Measurements from ENCODE around the gene FAM20C.
"Not testable (repeated sequence)": the region's sequence is repeated elsewhere in the genome, so short reads cannot be mapped to it uniquely, and the experiment has no call there.

FAM20C gene

DNA sequence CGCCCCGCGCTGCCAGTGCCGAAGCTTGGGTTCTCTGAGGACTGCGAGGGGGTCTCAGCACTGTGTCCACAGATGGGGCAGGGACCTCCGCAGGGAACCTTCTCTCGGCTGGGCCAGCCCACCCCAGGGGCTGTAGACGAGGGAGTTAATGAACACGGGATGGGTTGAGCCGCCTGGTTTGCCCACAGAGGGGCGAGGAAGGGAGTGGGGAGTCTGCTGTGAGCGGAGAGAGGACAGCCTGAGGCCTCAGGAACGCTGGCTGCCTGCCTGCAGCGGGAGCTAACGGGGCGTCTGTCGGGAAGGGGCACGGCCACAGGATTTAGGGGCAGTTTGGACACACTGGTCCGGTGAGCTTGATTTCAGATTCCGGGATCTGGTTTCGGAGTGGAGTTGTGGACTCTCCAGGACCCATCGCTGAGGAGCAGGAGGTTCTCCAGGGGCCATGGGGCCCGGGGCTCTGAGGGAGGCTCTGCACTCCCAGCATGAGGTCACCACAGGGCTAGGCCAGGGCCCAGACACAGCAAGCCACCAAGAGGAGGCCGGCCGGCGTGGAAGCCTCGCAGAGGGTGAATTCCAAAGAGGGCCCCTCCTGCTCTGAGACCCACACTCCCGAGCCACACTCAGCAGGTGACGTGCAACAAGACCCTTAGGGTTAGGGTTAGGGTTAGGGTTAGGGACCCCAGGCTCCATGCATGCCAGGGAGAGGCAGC is 19.0 kb upstream of the FAM20C start:
- no peak for DNase-seq (ENCODE audit: low read depth in 2 of 3, low spot score in 1 of 3)

DNA sequence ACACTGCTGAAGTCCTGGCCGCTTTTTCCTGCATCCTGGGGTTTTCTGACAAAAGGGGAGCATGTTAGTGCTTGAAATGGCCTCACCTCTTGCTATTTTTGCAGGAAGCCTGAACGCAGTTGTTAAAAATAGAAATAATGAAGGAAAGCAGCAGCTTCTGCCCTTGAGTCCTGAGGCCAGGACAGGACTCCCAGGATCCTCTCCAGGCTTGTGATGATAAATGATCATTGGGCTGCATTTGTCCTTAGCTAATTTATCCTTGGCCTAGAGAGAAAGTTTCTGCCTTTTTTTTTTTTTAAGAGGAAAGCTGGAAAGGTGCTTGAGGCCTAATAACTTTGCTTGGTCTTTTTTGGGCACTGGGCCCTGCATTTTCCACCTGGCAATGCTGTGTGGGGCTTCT is 17.7 kb upstream of the FAM20C start:
- no peak for DNase-seq (ENCODE audit: low read depth in 2 of 3, low spot score in 1 of 3)

DNA sequence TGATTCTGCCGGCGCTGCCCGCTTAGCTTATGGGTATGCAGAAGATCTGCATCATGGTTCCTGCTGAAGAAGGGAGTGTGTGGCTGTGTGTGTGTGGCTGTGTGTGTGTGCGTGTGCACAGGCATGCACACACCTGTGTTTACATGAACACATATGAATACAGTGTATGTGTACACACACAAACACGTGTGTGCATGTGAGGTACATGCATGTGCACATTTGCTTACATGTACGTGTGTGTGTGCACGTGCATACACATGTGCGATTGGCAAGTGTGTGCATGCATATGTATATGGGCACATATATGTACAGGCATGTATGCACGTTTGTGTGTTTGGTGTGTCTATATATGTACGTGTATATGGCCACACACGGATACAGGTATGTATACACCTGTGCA is 16.4 kb upstream of the FAM20C start:
- no peak for DNase-seq (ENCODE audit: low read depth in 2 of 3, low spot score in 1 of 3)

DNA sequence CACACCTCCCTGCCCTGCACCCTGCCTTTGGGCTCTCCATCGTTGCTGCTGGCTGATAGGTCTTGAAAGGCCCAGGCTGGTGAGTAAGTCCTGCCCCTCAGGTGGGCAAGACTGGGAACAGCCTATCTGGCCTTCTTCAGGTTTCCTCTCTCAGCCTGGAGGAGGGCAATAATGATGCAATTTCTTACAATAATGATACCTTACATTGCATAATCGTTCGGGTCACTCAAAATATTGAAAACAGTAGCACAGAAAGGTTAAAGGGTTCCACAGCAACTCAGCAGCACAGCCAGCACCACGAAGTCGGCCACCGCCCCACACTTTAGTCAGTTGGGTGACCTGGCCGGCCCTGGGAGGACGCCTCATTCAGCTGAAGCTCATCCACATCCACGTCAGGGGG is 16.0 kb upstream of the FAM20C start:
- no peak for DNase-seq (ENCODE audit: low read depth in 2 of 3, low spot score in 1 of 3)

DNA sequence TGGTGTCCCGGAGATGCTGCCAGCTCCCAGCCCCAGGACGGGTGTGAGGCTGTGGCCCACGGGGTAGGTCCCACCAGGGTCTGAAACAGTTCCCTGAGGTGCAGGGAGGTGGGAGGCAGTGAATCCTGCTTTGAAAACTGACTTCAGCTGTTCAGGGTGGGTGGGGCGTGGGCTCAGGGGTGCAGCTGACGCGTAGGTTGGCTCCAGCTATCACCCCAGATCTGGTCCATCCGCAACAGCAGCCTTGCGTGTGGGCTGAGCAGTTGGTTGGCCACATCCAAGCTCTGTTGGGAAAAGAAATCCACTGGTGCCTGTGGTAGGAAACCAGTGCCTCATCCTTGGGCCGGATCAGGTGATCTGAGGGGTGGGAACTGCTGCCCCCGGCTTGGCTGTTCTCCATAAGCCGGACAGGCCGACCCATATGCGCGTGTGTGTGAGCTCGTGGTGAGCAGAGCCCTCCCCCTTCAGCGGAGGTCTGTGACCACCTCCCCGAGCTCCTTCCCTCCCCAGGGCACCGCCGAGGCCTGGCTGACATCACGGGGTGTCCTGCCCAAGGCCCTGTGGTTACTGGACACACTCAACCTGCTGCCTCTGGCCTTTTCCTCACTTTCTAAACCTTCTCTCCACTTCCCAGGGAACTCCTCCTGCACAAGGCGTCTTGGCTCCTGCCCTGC is 15.4 kb upstream of the FAM20C start:
- DNase-seq (ENCODE audit: low read depth in 2 of 3, low spot score in 1 of 3) = no peak

DNA sequence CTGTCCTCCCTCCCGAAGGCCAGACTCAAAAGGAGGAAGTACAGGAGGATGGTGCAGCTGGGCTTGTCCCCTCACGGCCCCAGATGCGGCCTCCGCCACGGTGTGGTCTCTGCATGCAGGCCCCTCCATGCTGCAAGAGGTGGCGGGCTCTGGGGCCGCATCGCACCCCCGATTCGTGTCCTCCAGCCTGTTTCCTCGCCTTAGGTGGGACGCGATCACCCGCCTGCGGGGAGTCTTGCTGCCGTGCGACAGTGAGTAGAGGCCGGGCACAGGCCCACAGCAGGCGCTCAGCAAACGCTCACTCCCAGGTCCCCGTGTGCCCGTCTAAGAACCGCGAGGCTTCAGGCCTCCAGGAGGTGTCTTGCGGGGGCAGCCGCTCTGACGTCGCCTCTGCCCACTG is 13.9 kb upstream of the FAM20C start:
- DNase-seq (ENCODE audit: low read depth in 2 of 3, low spot score in 1 of 3) = no peak

DNA sequence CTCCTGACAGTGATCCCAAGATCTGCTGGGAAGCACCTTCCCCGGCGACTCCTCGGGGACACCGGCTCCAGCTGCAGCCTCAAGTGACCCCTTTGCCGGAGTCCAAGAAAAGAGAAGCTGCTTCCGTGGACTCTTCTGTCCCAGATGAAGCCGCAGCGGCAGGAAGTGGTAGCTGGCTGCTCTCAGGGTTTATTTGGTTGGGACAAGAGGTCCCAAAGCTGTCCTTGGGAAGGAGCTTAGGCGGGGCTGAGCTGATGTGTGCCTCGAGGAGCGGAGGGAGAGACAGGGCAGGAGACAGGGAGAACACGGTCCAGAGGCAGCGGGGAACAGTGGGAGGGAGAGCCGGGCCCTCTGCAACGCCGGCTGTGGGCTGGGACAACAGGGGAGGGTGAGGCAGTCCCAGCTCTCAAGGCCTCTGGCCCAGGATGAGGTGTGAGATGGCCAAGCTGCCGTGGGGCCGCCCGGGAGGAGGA is 13.1 kb upstream of the FAM20C start:
- no peak for DNase-seq (ENCODE audit: low read depth in 2 of 3, low spot score in 1 of 3)

DNA sequence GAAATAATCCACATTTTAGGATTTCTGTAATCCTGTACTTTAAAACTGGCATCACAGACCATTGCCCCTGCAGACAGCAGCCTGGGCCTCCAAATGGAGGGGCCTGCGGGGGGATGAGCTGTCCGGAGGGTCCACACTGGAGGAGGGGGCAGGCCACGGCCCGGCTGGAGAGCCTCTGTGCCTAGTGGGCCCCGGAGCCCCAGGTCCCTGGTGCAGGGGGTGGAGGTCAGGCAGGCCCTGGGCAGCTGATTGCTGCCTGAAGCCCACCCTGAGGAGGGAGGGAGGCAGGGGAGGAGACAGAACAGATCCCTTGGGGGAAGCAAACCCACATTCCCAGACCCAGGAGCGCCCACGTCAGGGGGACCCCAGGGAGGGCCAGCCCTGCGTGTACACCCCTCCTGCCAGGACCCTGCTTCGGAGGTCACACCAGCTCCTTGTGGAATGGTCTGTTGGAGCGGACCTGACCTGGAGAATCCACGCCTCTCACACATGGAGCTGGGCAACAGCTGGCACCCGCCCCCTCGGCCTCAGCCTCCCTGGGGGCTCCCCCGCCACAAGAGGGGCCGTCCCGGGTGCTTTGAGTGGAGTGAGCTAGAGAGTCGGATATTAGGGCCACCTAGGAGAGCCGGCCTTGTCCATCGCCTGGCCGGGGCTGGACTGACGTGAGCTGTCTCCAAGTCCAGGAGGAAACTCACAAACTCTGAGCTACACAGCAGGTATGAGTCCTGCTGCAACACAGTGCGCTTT is 12.2 kb upstream of the FAM20C start:
- DNase-seq (ENCODE audit: low read depth in 2 of 3, low spot score in 1 of 3) = no peak

DNA sequence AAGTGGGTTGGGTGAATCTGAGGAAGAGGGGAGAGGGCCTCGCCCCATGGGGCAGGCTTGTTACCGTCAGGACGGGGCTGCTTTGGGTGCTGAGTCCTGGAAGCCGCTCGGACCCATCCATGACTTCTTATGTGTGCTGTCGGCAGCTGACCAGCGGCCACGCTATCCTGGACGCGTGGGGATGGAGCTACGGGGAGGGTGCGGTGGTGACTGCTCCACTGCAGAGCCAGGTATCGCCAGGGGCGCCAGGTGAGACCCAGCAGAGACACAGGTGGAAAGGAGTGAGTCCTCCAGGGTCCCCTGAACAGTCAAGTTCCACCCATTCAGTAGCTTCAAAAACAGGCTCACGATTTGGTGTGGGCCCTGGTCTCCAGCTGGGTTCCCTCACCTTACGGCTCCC is 10.6 kb upstream of the FAM20C start:
- DNase-seq (ENCODE audit: low read depth in 2 of 3, low spot score in 1 of 3) = no peak

DNA sequence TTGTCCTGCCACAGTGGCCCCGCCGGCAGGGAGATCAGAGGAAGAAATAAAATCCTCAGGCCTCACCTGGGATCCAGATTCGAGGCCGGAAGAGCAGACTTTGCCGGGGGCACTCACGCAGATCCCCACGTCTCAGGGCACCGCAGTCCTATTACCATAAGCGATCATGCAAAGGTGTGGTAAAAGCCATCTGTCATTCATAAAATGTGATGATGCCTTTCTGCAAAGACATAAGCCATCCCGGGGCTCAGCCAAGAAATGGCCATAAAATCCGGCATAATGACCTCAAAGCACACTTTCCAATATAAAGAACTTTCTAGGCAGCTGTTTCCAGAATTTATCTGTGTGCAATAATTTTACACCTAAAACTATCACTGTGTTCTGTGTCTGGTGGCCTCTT is 9.9 kb upstream of the FAM20C start:
- DNase-seq (ENCODE audit: low read depth in 2 of 3, low spot score in 1 of 3) = not testable (repeated sequence)

DNA sequence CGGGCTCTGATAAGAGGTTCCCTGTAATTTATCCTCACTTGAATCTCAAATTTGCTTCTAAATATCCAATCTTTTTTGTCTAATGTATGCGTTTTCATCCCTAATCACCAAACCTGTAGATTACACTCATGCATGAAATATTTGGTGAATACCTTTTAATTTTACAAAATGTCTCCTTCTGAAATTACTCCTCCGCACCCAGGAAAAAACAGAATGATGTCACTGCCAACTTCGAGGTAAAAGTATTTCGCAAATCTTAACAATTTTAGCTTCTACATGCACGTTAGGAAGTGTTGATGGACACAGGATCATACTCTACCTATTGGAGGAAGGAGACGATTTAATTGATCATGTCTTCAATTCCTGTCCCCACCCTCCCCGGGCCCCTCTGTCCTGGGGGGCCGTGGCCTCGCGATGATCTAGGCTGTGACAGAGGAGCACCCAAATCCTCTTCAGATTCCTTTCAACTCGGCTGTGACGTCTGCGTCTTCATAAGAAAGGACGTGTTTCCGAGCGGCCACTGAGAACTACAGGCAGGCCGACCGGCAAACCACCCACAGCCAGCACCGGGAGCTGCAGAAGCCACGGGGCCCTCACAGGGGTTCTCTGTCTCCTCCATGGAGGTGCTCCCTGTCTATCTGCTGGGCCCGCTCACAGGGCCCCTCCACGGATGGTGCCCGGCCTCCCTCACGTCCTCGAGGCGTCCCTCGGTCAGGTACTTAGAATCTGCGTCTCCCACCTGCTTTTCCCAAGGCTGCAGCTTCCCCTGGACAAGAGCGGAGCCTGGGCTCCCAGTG is 8.7 kb upstream of the FAM20C start:
- no peak for DNase-seq (ENCODE audit: low read depth in 2 of 3, low spot score in 1 of 3)

DNA sequence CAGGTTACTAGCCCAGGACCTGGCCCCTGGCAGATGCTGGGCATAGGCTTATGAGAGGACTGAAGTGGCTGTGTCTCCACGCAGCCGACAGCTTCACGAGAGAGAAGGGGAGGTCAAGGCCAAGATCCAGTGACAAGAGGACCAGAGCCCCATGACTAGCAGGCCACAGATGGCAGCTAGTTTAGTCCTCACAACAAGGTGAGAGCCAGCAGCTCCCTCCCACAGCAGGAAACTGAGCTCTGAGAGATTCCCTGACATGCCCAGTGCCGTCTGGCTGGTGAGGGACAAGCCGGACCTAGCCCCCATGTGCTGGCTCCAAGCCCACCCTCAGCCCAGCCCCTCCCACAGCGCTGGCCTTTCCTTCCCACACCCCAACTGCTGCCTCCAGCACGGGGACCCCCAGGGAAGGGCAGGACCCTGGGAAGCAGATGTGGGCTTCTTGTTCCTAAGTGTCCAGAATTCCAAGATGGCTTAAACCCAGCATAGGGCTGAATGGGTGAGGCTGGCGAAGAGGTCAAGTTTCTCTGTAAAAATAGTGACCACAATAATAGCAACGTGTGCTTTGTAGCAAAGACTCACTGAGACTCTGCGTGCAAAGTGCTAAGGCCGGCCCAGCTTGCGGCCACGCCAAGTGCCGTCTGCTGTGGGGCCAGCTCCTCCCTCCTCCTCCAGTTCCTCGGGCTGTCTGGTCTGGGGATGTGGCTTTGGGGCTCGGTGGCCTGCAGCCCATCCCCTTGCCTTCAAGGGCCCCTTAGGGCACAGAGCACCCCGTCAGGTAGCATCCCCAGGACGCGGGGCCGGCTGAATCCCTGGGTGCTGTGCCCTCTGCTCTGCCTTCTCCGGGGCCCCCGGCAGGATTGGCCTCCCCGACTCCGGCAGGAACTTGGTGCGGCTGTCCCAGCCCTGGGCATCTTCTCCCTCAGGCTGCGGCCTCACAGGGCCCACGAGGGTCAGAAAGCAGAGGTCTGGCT is 7.8 kb upstream of the FAM20C start:
- no peak for DNase-seq (ENCODE audit: low read depth in 2 of 3, low spot score in 1 of 3)

DNA sequence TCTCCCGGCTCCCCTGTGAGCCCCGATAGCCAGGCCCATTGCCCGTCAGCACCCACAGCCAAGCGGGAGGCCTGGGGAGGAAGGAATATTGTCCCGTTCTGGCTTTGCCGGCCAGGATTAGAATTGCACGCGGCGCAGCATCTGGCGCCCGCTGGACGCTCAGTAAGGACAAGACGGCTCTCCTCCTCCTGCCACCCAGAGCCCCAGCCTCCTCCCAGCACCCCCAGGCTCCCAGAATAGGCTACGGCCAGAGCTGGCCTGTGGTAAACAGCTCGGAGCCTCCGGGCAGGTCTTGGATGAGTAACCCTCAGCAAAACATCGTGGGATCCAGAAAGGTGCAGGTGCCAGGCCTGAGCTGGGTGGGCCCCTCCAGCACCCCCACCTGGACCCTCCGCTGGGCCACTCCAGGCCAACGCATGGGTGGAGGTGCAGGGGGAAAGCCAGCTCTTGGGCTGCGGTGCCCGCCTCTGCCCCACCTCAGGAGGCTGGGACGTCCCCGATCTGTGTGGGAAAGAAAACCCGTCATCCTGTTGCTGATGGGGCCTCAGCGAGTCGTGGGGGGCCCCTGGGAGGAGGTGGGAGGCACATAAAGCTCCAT is 5.8 kb upstream of the FAM20C start:
- DNase-seq (ENCODE audit: low read depth in 2 of 3, low spot score in 1 of 3) = no peak

DNA sequence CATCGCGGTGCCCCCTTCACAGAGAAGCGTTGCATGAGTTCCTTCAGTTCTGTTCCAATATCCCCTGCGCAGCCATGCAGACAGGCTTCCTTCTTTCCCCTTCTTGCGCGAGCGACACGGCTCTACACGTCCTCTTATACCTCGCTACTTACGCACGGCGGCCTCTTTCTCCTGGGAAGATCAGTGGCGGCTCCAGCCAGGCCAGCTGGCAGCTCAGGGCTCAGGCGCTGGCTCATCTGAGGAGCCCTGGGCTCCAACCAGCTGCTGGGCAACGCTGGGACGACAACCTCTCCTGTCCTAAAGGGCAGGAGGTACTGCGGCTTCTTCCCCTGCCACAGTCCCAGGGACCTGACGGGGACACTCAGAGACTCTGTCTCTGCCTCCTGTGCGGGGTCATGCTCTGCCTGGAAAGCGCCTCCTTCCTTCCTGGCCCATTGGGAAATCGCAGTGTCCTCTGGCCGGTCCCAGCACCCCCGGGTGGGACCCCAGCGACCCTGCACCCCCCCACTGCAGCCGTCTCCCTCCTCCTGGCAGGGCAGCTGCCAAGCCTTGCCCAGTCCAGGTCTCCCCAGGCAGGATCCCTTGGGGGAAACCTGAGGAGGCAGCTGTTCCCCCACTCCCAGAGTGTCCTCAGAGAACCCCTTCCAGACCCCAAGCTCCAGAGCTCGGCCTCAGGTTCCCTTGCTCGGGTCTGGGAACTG is 5.0 kb upstream of the FAM20C start:
- no peak for DNase-seq (ENCODE audit: low read depth in 2 of 3, low spot score in 1 of 3)

DNA sequence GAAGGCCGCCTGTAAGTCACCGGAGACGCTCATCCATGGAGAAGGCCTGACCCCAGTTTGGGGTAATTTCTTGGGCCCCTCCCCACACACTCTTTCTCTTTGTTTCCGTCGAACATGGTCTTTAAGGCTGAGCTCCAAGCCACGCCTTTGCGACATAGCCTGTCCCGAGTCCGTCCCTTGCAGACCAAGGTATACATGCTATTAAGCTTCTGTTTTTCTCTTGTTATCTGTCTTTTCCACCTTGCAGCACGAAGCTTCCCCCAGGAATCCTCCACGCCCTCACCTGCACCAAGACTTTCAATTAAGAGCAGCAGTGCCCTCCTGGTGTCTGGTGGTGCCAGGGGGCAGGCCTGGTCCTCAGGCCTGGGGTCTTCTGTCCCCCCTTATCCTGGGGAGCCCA is 4.2 kb upstream of the FAM20C start:
- DNase-seq (ENCODE audit: low read depth in 2 of 3, low spot score in 1 of 3) = no peak

DNA sequence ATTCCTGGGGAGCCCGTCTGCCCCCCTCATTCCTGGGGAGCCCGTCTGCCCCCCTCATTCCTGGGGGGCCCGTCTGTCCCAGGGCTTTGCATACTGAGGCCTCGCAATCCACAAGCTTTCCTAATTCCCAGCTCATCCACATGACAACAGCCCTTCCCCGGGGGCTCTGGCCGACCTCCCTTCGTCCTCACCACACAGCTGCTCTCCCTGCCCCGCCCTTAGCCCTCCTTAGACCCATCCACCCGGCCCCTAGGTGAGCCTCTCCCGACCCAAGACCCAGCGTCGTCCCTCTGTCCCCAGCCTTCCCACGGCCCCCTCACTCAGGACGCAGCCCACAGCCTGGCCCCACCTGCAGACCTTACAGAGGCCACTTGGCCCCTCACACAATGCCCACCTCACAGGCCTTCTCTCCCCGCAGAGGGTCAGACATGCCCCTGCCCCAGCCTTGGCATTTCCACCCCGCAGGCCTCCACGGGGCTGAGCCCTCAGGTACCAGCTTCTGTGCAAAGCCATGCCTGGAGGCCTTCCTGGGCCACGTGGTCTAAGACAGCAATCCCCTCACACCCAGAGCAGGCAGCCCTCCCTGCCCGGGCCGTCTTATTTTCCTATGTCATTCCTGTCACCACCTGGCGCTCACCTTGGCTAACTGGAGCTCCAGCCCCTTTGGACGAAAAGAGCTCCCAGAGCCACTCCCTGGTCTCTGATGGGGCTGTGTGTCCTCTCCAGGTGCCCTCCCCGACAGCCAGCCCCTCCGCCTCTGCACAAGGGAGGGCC is 3.5 kb upstream of the FAM20C start:
- no peak for DNase-seq (ENCODE audit: low read depth in 2 of 3, low spot score in 1 of 3)

DNA sequence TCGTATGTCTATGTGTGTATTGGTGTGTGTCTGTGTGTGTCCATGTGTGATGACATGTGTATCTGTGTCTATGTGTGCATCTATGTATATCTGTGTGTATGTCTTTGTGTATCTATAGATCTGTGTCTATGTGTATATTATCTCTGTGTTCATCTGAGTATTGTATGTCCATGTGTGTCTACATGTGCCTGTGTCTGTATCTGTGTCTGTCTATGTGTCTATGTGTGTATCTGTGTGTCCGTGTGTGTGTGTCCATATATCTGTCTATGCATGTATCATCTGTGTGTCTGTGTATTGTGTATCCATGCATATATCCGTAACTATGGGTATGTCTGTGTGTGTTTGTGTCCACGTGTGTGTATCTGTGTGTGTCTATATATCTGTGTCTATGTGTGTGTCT is 2.7 kb upstream of the FAM20C start:
- no peak for DNase-seq (ENCODE audit: low read depth in 2 of 3, low spot score in 1 of 3)

DNA sequence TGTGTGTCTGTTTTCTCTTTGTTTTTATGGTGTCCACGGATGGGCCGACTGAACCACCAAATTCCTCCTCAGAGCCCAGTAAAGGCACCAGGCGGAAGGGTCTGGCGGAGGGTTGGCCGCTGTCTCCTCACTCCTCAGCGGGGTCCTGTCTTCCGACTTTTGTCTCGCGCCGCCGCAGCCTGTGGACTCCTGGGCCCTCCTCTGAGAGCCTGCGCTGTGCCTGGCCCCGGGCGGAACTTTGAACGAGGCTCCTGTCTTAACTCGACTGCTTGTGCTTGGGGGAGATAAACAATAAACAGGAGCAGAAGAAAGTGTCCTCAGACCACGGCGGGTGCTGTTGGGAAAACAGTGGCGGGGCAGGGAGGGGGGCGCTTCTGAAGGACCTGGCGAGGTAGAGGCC is 2.2 kb upstream of the FAM20C start:
- no peak for DNase-seq (ENCODE audit: low read depth in 2 of 3, low spot score in 1 of 3)

Measured in stimulated activated CD4-positive, alpha-beta T cell treated with anti-CD3 and anti-CD28 coated beads, Interleukin-12 subunit alpha, Interleukin-12 subunit beta, amount 100 ng/mL, for 48 hours (primary cell).